ENCODE measurements around the gene PNO1.
"Not testable (repeated sequence)": the region's sequence is repeated elsewhere in the genome, so short reads cannot be mapped to it uniquely, and the experiment has no call there.

PNO1 gene
- total RNA-seq, result 45.2 to 53.6 reads per million in 2 donors

DNA sequence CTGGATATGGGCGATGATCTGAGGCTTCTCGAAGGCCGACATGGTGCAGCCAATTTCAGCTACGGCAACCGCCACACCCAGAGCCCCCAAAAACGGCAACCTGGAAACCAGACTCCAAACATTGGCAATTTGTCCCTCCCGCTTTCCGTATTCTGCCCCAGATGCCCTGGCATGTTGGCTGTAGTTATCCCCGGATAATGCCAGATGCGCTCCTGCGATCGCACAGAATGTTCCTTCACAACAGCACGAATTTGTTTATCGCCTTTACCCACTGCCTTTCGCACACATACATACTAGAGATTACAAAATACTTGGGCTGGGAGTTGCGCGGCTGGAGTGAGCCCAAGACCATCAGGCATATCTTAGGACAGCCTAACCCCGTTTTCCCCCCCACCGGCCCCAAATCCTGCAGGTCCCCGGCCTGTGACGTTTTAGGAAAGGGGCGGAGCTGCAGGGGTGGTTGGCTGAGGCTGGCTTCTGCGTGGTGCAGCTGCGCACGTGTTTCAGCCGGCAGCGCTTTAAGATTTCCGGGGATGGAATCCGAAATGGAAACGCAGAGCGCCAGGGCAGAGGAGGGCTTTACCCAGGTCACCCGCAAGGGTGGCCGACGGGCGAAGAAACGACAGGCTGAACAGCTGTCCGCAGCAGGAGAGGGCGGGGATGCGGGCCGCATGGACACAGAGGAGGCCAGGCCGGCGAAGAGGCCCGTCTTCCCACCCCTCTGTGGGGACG lies at the start of gene PNO1:
Gene PNO1 (plus strand): TSS at position 487 of the 732 bp plus-strand sequence. CDS start 47 bp downstream, at position 534.
- DNase-seq, result peak; percentile 89 to 96 (median 95)

DNA sequence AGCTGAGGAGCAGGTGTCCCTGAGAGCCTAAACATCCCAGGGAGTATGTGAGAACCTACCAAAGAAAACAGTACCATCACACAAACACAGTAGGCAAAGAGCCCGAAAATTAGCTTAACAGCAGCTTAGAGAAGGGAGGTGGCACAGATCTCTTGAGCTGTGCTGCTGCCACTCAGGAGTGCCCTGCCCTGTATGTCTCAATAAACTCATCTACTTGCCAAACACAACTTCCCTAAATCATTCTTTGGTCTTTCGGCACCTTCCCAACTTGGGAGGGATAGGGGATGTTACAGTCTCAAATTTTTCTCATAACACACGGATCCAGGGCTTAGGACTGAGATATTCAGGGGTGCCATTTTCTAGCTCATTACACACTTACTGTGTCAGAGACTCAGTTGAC lies 49.6 kb upstream of the PNO1 start:
- no peak for DNase-seq

DNA sequence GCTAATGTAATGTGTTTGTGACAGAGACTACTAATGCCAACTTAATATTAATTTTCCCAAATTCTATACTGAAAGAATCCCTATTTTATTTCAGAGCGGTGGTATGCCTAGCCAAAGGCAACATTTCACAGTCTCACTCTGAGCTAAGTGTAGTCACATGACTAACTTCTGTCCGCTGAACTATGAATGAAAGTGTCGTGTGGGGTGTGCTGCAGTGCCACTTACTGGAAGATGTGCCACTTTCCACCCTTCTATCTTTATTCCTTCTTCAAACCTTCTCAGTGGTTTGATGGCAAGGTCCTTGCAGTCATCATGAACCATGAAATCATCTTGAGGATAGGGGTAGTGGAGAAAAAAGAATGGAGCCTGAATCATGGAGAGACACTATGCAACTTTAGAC lies 47.6 kb upstream of the PNO1 start:
- peak in 1 of 5 experiments; percentile 55 for DNase-seq

DNA sequence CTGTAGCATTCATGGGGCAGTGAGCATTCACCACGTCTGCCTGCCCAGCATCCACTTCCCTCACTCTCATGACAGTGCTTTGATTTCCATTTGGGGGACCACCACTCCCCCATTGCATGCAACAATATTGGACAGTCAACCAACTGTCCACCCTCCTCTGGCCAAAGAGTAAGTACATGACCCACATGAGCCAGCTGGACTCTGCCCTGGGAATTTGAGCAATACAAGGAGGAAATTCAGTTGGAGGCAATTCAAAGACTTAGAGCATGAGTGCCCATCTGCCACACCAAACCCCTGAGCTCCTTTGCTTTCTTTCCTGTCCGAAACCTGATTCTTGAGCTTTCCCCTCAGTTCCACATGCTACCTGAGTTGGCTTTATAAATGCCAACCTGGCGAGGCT lies 41.7 kb upstream of the PNO1 start:
- no peak for DNase-seq

DNA sequence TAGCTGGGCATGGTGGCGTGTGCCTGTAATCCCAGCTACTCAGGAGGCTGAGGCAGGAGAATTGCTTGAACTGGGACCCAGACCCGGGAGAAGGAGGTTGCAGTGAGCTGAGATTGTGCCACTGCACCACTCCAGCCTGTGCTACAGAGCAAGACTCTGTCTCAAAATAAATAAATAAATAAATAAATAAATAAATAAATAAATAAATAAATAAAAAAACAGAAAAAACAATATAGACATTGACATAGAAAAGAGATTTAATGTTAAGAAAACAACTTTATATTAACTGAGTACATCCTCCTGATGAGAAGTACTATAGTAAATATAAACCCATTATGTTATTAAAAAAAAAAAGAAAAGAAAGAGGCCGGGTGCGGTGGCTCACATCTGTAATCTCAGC lies 39.8 kb upstream of the PNO1 start:
- not testable (repeated sequence) for DNase-seq

DNA sequence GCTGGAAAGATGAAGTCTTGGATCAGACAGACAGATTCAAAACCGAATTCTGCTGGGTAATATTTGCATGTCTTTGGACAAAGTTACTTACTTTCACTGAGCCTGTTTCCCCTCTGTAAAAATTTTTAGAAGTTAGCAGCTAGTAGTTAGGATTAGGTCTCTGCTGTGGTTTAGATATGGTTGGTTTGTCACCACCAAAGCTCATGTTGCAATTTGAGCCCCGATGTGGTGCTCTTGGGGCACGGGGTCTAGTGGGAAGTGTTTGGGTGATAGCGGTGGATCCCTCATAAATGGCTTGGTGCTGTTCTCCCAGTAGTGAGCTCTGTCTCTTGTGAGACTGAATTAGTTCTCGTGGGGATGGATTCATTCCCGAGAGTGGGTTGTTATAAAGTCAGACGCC lies 38.9 kb upstream of the PNO1 start:
- DNase-seq, result no peak

DNA sequence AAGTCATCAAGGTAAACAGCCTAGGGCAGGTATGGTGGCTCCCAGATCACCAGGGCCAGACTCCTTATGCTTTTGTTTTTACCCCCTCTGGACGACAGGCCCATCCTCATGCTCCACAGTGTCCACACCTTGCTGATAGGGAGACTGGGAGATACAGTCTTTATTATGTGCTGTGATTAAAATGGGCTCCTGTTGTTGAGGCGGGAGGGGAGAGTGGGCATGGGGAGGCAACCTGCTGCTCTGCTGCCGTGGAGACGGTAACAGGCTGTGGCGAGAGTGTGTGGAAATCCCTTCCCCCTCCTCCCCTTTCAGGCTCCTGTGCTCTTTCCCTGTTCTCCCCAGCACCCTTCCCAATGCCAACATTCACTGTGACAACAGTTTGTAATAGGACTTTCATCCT lies 38.2 kb upstream of the PNO1 start:
- no peak for DNase-seq

DNA sequence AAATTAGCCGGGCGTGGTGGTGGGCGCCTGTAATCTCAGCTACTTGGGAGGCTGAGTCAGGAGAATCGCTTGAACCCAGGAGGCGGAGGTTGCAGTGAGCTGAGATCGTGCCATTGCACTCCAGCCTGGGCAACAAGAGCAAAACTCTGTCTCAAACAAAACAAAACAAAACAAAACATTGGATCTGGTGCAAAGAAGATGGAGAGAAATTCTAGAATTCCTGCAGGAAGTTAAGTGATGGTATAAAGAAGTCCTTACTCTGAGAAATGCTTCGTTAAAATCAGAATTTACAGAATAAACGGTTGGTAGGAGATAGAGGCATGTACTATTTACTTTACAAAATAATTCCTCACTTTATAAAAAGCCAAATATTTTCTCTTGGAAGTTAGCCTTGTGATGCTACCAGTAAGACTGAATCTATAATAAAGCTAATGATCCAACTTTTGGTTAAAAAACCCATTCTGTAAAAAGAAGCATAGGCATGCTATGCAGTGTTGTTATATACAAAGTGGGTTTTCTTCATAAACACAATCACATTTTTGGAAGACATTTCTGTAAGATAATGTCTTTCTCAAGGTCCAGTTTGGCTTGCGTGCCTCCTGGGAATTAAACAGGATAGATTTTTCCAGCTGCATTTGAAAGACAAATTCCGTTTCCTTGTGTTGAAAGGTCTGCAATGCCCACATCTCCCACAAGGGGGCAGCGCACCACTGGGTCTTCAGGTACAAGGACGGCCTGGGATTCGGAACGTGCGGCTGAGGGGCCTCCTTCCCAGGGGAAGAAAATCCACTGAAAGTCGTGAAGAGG lies 35.6 kb upstream of the PNO1 start:
- DNase-seq, result peak; percentile 40 to 67 (median 62)

DNA sequence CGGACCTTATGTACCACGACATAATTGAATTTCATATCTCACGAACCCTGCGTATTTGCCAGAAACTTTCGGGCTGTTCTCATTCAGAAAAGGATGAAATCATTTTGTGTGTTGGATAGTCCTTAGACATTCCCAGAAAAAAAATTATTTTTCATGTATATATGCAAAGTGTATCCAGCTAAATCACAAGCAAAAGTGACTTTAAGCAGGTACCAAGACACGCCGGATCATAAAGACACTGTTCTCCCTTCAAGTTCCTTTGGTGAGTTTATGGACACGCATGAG lies 35.1 kb upstream of the PNO1 start:
- DNase-seq, result no peak

DNA sequence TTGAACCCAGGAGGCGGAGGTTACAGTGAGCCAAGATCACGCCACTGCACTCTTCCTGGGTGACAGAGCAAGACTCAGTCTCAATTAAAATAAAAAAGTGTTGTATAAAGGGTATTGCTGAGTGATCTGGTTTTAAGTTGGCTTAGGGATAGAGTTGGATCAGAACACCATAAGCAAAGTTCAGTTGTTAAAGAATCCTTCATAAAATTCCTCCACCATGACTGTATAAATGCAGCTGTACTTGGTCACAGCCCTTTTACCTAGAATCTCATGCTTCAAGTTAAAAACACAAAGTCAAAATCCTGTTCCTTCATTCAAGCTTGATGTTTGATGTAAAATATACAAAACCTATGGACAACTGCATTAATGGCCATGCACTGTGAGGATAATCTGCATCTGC lies 33.4 kb upstream of the PNO1 start:
- no peak for DNase-seq

DNA sequence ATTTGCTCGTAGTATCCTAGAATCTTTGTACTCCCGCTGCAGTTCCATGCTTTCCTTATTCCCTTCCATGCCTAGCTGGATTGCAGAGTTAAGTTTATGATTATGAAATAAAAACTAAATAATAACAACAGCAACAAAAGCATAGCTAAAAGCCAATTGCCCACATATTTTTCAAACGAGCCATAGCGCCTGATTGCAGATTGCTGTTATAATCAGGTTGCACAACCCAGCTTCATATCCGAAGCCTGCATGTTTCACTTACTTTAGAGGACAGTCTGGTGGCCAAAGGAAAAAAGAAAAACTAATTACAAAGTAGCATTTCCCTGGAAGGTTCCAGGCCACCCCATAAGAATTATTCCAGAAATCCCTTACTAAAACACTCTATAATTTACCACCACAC lies 31.9 kb upstream of the PNO1 start:
- no peak for DNase-seq

DNA sequence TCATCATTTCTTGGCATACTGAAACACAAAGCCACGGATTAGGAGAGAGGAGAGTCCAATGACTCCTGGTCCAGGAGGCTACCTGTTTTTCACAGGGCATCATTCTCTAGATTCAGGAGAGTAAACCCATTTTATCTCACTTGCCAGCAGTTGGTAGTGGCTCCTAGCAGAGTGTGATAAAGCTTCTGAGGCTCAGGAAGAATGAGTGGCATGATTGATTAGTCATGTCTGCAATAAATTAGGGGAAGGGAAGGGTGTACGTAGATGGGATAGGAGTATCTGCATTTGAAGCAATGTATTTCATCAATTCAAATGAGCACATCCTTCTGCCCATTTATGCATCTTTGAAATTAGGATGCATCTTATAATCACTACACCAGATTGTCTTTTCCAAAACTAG lies 31.1 kb upstream of the PNO1 start:
- DNase-seq, result no peak

DNA sequence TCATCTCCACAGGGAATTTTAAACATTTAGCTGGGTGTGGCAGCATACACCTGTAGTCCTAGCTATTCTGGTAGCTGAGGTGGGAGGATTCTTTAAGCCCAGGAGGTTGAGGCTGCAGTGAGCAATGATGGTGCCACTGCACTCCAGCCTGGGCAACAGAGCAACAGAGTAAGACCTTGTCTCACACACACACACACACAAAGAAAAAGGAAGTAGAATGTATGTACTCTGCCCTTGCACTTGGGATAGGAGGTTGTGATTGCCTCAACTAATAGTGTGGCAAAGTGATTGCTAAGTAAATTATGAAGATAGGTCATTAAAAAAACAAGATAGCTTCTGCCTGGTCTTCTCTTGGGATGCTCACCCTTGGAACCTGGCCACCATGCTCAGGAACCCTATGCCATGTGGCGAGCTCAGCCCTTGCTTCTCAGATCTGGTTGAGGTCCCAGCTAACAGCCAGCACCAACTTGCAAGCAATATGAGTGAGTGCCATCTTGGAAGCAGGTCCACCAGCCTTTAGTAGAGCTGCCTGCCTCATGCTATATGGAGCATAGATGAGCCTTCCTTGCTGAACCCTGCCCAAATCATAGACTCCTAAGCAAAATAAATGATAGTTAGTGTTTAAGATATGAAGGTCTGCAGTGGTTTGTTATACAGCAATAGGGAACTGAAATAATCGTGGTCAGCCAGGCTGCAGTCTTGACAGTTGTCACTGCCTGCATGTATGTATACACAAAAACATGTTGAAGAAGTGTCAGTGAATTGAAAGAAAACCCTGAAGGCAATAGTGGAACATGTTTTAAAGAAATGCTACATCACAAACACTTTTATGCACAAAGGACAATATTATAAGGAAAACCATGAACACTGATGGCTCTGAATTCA lies 30.1 kb upstream of the PNO1 start:
- DNase-seq, result no peak

DNA sequence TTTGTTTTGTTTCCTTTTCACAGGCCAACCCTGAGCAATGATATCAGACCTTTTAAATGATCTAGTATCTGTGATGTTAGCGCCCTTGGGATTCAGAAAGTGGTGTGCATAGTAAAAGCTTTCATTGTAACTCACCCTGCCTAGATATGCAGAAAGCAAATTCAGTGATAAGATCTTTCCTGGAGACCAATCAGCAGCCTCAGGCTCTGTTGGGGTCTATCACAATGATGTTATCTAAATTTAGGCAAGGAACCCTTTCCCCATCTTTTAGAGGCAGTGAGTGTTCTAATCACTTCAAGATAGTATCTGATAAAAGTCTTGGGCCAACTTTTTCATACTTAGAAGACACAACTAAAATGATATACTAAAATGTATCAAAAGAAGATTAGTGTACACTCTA lies 23.6 kb upstream of the PNO1 start:
- no peak for DNase-seq

DNA sequence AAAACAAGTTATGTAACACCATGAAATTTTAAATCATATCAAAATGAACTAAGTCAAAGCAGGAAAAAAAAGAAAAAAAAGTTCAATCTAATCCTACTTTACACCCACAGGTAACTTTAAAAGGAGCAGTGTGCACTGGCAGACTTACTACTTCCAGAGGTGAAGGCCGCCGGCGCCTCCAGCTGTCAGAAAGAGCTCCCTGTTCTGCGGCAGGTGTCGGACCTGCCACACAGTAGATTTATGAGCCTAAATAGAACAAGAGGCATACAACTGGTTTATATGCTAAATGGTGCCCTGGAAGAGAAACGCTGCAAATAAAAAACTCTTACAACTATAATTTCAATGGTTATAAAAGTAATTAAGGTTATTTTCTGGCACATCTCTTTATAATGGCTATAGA lies 23.1 kb upstream of the PNO1 start:
- DNase-seq, result no peak

DNA sequence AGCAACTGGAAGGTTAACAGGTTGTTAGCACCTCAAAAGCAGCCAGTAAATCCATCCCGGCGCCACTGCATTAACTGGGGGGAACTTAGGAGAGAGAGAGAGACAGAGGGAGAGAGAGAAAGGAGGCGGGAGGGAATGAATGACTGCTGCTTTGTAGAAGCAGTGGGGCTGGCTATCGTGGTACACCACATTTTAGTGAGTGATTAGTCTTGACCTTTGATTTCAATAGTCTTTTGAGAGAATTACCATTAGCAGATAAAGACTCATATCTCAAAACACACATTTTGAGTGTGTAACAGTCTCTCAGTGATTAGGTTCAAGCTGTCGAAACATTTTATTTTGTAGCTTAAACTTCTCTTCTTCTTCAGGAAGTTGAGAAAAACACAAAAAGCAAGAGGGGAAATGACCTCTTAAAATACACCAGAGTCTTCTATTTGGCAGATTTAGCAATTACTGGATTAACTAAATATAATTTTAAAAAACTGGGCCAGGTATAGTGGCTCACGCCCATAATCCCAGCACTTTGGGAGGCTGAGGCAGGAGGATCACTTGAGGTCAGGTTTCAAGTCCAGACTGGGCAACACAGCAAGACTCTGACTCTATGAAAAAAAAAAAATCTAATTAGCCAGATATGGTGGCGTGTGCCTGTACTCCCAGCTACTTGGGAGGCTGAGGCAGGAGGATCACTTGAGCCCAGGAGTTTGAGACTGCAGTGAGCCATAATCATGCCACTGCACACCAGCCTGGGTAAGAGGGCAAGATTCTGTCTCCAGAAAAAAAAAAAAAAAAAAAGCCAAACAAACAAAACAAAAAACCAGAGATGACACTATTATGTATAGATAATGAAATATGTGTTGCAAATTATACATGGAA lies 22.0 kb upstream of the PNO1 start:
- no peak for DNase-seq

DNA sequence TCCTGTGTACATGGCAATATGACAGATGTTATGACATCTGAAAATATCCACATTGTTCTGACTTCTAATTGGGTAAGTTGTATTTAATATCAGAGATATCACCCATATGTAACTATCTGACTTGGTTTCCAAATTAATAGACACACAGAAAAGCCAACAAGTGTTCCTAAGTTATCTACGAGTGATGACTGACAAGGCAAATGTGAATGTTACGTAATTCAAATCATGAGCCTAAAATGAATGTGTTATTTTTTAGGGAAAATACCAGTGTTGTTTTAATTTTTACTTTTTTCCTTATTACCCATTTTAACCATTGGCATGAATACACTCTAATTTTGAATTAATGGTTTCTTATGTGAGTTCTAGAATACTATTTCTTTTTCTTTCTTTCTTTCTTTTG lies 15.8 kb upstream of the PNO1 start:
- DNase-seq, result no peak

DNA sequence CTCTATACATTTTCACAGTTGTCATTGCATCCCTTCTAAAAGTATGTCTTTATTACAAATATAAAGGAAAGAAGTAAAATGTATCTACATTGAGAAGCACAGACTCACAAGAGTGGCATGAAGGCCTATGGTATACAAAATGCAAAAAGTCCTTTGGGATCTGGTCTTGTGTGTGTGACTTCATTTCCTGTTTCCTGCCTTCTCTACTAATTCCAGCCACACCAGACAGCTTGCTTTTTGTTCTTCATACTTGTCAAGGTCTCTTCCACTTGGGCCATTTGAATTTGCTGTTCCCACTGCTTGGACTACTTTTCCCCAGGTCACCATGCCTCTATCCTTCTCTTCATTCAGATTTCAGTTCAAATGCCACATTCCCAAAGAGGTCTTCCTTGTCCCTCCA lies 6.7 kb upstream of the PNO1 start:
- DNase-seq, result no peak

DNA sequence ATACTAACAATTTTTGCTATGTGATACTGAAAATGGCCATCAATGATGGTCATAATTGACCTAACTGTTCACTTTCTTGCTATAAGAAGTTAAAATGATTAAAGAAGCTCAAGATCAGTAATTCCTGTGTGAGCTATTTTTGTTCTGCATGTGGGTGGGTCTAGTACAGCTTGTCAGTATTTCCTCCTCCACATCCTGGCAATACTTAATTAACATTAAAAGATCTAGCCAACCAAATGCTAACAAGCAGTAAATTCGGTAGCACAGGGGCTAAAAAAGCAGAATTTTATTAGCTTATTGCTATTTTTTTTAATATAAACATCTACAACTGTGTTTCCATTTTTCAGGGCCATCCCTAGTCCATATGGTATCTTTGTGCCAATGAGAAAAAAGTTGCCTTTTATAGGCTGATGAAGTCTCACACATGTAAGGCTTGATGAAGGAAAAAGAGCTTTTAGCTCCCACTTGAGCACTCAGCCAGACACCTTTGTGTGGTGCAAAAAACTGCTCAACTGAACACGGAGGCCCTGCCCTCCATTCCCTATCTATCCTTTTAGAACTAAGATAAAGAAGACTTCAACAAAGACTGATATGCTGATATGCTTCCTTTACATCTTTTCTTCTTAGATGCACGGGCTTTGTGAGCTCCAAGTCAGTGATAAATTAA lies 4.9 kb upstream of the PNO1 start:
- DNase-seq, result no peak

DNA sequence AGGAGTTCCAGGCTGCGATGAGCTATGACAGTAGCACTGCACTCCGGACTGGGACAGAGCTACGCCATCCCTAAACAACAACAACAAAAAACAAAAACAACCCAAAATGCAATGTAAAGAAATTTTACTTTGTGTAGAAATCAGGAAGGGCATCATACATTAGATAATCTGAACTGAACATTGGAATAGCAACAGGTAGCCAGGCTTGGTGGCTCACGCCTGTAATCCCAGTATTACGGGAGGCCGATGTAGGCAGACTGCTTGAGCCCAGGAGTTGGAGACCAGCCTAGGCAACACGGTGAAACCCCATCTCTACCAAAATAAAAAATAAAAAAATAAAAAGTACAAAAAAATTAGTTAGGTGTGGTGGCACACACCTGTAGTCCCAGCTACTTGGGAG lies 2.1 kb upstream of the PNO1 start:
- DNase-seq, result no peak

DNA sequence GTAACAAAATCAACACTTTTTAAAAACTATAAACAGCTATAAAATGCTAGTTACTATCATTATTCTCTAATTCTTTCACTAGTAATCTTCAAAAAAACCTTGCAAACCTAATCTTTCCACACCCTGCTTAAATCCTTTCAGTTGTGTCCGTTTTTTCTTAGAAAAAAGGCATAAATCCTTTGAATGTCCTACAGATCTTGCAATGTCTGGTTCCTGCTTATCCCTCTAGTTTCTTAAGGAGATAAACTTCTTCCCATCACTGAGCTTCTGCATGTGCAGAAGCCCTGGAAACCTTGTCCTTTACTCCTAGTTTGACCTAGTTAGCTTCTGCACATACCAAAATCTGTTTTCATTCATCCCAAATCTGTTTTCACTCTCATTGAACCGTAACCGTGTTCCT lies 1.3 kb upstream of the PNO1 start:
- no peak for DNase-seq

DNA sequence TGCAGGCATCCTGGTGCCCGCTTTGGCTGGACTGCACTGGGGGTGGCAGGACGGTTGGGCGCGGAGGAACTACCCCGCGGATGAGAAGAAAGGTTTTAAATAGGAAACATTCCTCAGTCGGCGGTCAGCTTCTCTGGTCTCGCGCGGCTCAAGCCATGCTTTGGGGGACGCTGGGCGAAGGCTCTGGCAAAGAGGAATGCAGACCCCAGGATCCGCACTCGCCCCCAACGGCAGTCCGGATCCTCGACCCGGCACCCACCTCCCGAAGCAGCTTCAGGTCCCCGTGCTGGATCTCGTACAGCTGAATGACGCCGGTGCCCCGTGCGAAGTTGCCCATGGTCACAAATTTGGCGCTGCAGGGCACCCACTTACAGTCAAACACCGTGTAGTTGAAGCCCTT lies 686 bp upstream of the PNO1 start:
- DNase-seq, result peak in 1 of 5 experiments; percentile 8

Measured in T-helper 2 cell (primary cell).